ENCODE measurements around the gene POLD1. TPM values are rescaled to one million over a fixed set of nuclear protein-coding genes. Genes with fewer than 3 reads are reported as not detected.

POLD1 gene
- total and polyA plus RNA-seq, 2 of the 13 experiments (the other 11 are each of a cell fraction or from before 2014, with no cell fraction given) = 17.4 to 54.0 TPM

DNA sequence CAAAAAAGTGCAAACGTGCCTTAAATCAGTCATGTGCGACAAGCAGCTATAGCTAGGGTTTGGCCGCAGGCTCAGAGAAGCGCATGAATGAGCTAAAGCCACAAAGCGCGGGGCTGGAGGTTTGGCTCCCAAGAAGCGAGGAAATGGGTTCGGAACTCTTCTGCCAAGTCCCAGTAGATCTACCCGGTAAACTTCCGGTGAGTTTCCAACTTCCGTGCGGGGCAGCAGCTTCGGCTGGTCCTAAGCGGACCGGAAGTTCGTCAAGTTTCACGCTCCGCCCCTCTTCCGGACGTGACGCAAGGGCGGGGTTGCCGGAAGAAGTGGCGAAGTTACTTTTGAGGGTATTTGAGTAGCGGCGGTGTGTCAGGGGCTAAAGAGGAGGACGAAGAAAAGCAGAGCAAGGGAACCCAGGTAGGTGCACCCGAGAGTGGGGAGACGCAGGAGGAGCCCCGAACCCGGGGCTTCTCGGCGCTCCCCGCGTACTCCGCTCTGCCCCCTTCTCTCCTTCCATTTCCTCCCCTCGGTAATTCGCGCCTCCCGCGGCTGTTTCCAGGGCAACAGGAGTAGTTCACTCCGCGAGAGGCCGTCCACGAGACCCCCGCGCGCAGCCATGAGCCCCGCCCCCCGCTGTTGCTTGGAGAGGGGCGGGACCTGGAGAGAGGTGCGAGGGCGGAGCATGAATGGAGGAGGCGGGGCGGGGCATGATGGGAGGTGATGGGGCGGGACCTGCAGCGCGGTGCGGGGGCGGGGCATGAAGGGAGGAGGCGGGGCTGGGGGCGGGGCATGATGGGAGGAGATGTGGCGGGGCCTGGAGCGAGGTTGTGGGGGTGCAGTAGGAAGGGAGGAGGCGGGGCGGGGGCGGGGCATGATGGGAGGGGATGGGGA is 7.7 kb upstream of the POLD1 start, which contains the start of gene NR1H2 (continued):
- TF ChIP-seq, protein P1, sequence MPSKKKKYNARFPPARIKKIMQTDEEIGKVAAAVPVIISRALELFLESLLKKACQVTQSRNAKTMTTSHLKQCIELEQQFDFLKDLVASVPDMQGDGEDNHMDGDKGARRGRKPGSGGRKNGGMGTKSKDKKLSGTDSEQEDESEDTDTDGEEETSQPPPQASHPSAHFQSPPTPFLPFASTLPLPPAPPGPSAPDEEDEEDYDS (CRISPR knock-in tag; IDR thresholded peaks at IDR 0.05) = no peak; the same call in 1 of the 2 replicates
- TF ChIP-seq NFYB (CRISPR knock-in tag; IDR thresholded peaks at IDR 0.05) (peak; percentile 43; the same call in 1 of the 2 replicates), STAG1 (CRISPR knock-in tag; IDR thresholded peaks at IDR 0.05) (no peak), TCF7L2 (IDR thresholded peaks at IDR 0.05; ENCODE audit: low read depth, low read length) (no peak), MAFG (CRISPR knock-in tag; IDR thresholded peaks at IDR 0.05) (no peak), ZNF383 (CRISPR knock-in tag; IDR thresholded peaks at IDR 0.05; ENCODE audit: borderline replicate concordance) (no peak), CREB1 (IDR thresholded peaks at IDR 0.05) (peak; percentile 92), CREB1 (CRISPR knock-in tag; IDR thresholded peaks at IDR 0.05) (peak; percentile 98), MTF1 (CRISPR knock-in tag; IDR thresholded peaks at IDR 0.05) (no peak), ZNF251 (CRISPR knock-in tag; IDR thresholded peaks at IDR 0.05) (no peak), ZNF746 (CRISPR knock-in tag; IDR thresholded peaks at IDR 0.05) (no peak), FOXJ3 (CRISPR knock-in tag; IDR thresholded peaks at IDR 0.05; ENCODE audit: borderline replicate concordance) (peak; percentile 70; the same call in 1 of the 2 replicates), ZZZ3 (CRISPR knock-in tag; IDR thresholded peaks at IDR 0.05; ENCODE audit: borderline replicate concordance) (no peak; the same call in 1 of the 2 replicates), ZBTB1 (CRISPR knock-in tag; IDR thresholded peaks at IDR 0.05; ENCODE audit: borderline replicate concordance) (no peak), AKAP8 (CRISPR knock-in tag; IDR thresholded peaks at IDR 0.05) (no peak), SIN3B (IDR thresholded peaks at IDR 0.05; ENCODE audit: low read length) (peak; percentile 74; the same call in 1 of the 2 replicates)
- TF ChIP-seq, protein P2, sequence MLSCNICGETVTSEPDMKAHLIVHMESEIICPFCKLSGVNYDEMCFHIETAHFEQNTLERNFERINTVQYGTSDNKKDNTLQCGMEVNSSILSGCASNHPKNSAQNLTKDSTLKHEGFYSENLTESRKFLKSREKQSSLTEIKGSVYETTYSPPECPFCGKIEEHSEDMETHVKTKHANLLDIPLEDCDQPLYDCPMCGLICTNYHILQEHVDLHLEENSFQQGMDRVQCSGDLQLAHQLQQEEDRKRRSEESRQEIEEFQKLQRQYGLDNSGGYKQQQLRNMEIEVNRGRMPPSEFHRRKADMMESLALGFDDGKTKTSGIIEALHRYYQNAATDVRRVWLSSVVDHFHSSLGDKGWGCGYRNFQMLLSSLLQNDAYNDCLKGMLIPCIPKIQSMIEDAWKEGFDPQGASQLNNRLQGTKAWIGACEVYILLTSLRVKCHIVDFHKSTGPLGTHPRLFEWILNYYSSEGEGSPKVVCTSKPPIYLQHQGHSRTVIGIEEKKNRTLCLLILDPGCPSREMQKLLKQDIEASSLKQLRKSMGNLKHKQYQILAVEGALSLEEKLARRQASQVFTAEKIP (CRISPR knock-in tag; IDR thresholded peaks at IDR 0.05; ENCODE audit: borderline replicate concordance) = no peak
- TF ChIP-seq, protein P3, sequence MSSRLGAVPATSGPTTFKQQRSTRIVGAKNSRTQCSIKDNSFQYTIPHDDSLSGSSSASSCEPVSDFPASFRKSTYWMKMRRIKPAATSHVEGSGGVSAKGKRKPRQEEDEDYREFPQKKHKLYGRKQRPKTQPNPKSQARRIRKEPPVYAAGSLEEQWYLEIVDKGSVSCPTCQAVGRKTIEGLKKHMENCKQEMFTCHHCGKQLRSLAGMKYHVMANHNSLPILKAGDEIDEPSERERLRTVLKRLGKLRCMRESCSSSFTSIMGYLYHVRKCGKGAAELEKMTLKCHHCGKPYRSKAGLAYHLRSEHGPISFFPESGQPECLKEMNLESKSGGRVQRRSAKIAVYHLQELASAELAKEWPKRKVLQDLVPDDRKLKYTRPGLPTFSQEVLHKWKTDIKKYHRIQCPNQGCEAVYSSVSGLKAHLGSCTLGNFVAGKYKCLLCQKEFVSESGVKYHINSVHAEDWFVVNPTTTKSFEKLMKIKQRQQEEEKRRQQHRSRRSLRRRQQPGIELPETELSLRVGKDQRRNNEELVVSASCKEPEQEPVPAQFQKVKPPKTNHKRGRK (CRISPR knock-in tag; IDR thresholded peaks at IDR 0.05) = no peak
- TF ChIP-seq, protein P4, sequence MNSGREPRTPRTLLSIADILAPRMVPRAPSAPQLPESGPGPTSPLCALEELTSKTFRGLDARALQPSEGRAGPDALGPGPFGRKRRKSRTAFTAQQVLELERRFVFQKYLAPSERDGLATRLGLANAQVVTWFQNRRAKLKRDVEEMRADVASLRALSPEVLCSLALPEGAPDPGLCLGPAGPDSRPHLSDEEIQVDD (CRISPR knock-in tag; IDR thresholded peaks at IDR 0.05; ENCODE audit: borderline replicate concordance) = no peak
- TF ChIP-seq, protein P5, sequence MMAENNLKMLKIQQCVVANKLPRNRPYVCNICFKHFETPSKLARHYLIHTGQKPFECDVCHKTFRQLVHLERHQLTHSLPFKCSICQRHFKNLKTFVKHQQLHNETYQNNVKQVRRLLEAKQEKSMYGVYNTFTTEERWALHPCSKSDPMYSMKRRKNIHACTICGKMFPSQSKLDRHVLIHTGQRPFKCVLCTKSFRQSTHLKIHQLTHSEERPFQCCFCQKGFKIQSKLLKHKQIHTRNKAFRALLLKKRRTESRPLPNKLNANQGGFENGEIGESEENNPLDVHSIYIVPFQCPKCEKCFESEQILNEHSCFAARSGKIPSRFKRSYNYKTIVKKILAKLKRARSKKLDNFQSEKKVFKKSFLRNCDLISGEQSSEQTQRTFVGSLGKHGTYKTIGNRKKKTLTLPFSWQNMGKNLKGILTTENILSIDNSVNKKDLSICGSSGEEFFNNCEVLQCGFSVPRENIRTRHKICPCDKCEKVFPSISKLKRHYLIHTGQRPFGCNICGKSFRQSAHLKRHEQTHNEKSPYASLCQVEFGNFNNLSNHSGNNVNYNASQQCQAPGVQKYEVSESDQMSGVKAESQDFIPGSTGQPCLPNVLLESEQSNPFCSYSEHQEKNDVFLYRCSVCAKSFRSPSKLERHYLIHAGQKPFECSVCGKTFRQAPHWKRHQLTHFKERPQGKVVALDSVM (CRISPR knock-in tag; IDR thresholded peaks at IDR 0.05) = no peak
- TF ChIP-seq, protein P6, sequence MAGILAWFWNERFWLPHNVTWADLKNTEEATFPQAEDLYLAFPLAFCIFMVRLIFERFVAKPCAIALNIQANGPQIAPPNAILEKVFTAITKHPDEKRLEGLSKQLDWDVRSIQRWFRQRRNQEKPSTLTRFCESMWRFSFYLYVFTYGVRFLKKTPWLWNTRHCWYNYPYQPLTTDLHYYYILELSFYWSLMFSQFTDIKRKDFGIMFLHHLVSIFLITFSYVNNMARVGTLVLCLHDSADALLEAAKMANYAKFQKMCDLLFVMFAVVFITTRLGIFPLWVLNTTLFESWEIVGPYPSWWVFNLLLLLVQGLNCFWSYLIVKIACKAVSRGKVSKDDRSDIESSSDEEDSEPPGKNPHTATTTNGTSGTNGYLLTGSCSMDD (CRISPR knock-in tag; IDR thresholded peaks at IDR 0.05) = no peak
- TF ChIP-seq, protein P7, sequence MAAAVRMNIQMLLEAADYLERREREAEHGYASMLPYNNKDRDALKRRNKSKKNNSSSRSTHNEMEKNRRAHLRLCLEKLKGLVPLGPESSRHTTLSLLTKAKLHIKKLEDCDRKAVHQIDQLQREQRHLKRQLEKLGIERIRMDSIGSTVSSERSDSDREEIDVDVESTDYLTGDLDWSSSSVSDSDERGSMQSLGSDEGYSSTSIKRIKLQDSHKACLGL (CRISPR knock-in tag; IDR thresholded peaks at IDR 0.05) = no peak

Data from HepG2 (cell line).